Measurements from ENCODE around the gene POTEI.
"Not testable (repeated sequence)": the region's sequence is repeated elsewhere in the genome, so short reads cannot be mapped to it uniquely, and the experiment has no call there.

The POTEI gene

GRCh38 chr2:130491073-130491472 is 18.1 kb downstream of the POTEI start:
- DNase-seq (ENCODE audit: low read depth in 2 of 3, low spot score in 2 of 3) = not testable (repeated sequence)

- DNase-seq (ENCODE audit: low read depth in 2 of 3, low spot score in 2 of 3) = not testable (repeated sequence)
Observed at GRCh38 chr2:130455413-130455812, 53.7 kb downstream of the POTEI start.

- DNase-seq (ENCODE audit: low read depth in 2 of 3, low spot score in 2 of 3) = not testable (repeated sequence)
Observed at GRCh38 chr2:130454712-130455083, 54.4 kb downstream of the POTEI start.

GRCh38 chr2:130453955-130454711 is 55.0 kb downstream of the POTEI start:
- not testable (repeated sequence) for DNase-seq (ENCODE audit: low read depth in 2 of 3, low spot score in 2 of 3)

GRCh38 chr2:130452897-130453296 is 56.2 kb downstream of the POTEI start:
- DNase-seq (ENCODE audit: low read depth in 2 of 3, low spot score in 2 of 3) = not testable (repeated sequence)

GRCh38 chr2:130451823-130452222 is 57.3 kb downstream of the POTEI start:
- DNase-seq (ENCODE audit: low read depth in 2 of 3, low spot score in 2 of 3) = not testable (repeated sequence)

- not testable (repeated sequence) for DNase-seq (ENCODE audit: low read depth in 2 of 3, low spot score in 2 of 3)
Observed at GRCh38 chr2:130451278-130451677, 57.9 kb downstream of the POTEI start.

GRCh38 chr2:130450366-130450765 is 58.8 kb downstream of the POTEI start:
- not testable (repeated sequence) for DNase-seq (ENCODE audit: low read depth in 2 of 3, low spot score in 2 of 3)

- not testable (repeated sequence) for DNase-seq (ENCODE audit: low read depth in 2 of 3, low spot score in 2 of 3)
Observed at GRCh38 chr2:130427631-130428030, 81.5 kb downstream of the POTEI start.

- DNase-seq (ENCODE audit: low read depth in 2 of 3, low spot score in 2 of 3) = not testable (repeated sequence)
Observed at GRCh38 chr2:130418845-130419244, 90.3 kb downstream of the POTEI start.

GRCh38 chr2:130416693-130417092 is 92.4 kb downstream of the POTEI start:
- not testable (repeated sequence) for DNase-seq (ENCODE audit: low read depth in 2 of 3, low spot score in 2 of 3)

All from activated CD8-positive, alpha-beta memory T cell treated with anti-CD3 and anti-CD28 coated beads for 48 hours (primary cell).